Ovary (tissue), 9 donors: ENCODE data around the gene PIP5K1B. TPM values are rescaled to one million over a fixed set of nuclear protein-coding genes. Genes with fewer than 3 reads are reported as not detected.
"Not testable (repeated sequence)": the region's sequence is repeated elsewhere in the genome, so short reads cannot be mapped to it uniquely, and the experiment has no call there.

Source experiments
- DNase-seq, 5 donors: peaks; one replicate each; pipeline ENCODE4 v3.0.0-alpha.2; 2019 to 2020
- H3K27ac ChIP-seq, 2 donors: fragments of 200-600 bp; one replicate each; pipeline versions ENCODE4 v1.5.1 to v1.8.0; 2019 to 2022
- H3K27me3 ChIP-seq: fragments of 200-600 bp; one replicate; pipeline ENCODE4 v1.8.0; 2022
- H3K36me3 ChIP-seq: fragments of 200-600 bp; sonication (generic); one replicate; pipeline ENCODE4 v1.5.1; 2019
- H3K4me1 ChIP-seq: one replicate; pipeline ENCODE4 v1.8.1; 2013; ENCODE audit warnings: mild to moderate bottlenecking, moderate library complexity; ENCODE audit not compliant: insufficient read depth
- H3K4me3 ChIP-seq: fragments of 200-600 bp; sonication (generic); one replicate; pipeline ENCODE4 v1.5.1; 2017
- H3K9me3 ChIP-seq, 2 donors: fragments of 200-600 bp in 1 of 2; sonication (generic) in 1 of 2; one replicate each; pipeline versions ENCODE4 v1.5.1 to v1.8.1; 2013 to 2019; ENCODE audit warnings: mild to moderate bottlenecking in 1 of 2, moderate library complexity in 1 of 2
- EP300 ChIP-seq: sonication (generic); formaldehyde crosslinking; IDR thresholded peaks from one replicate; pipeline ENCODE4 v1.6.1; 2017; ENCODE audit warnings: antibody characterized with exemption
- POLR2A ChIP-seq: fragments of 450-650 bp; IDR thresholded peaks from one replicate; pipeline ENCODE4 v1.6.1; 2017; ENCODE audit warnings: antibody characterized with exemption, mild to moderate bottlenecking, moderate library complexity
- WGBS, 3 donors: extraction: QIAGEN DNeasy Blood & Tissue Kit in 1 of 3; methylation state at CpG; one replicate each; pipeline versions ENCODE4 v1.1.5 to v1.1.7; 2013 to 2017; 5-methylcytosine and 5-hydroxymethylcytosine counted together
- intact Hi-C, 4 donors: fragments of 100-400 bp; cut with DNase I; formaldehyde crosslinking; loops; one replicate each; pipeline versions ENCODE4 v1.11.0 to v1.15.1; 2022 to 2023
- polyA plus RNA-seq, 2 donors: library from polyadenylated mRNA; stranded (reverse); fragments of 200-250 nt in 1 of 2; fragments of 350-450 nt in 1 of 2; fragmentation: Illumina TruSeq in 1 of 2; extraction: RNeasy Lipid Tissue Mini Kit (QIAGEN cat#74804) in 1 of 2; gene quantifications; one replicate each; pipeline ENCODE4 v1.2.3, GENCODE V29; 2013 to 2014
- total RNA-seq, 7 donors: library from RNA; depleted of rRNA in 2 of 7; stranded (reverse); fragments of >200 nt in 2 of 7; fragmentation: NEBNext Ultra II Directional in 3 of 7; extraction: Animal tissue kit (Norgen Biotek cat#: 25700) in 3 of 7; gene quantifications; one replicate each; pipeline versions ENCODE4 v1.1.0 to v1.2.4, GENCODE V29; 2016 to 2023
- TF ChIP-seq, protein P1 (sequence below), 3 donors: fragments of 450-650 bp in 2 of 3; fragments of 200-600 bp in 1 of 3; IDR thresholded peaks; one replicate each; pipeline versions ENCODE4 v1.5.1 to v1.8.0; 2016 to 2022; ENCODE audit warnings: antibody characterized with exemption in 3 of 3, mild to moderate bottlenecking in 1 of 3
- donor health status: DM: no; HTN: no; CAD: no; lungs with moderate emphysema.
- donor health status: DM: no; HTN: no; CAD: no.
- donor health status: Bipolar disorder and iron deficiency.
- donor health status: DM: yes; HTN: yes; CAD: no.
- donor health status: DM: no; HTN: no; CAD: no.
- donor health status: DM: yes; HTN: yes; CAD: no.

Gene PIP5K1B
- total and polyA plus RNA-seq, 9 donors = 0.36 to 3.4 (median 1.0) TPM

DNA sequence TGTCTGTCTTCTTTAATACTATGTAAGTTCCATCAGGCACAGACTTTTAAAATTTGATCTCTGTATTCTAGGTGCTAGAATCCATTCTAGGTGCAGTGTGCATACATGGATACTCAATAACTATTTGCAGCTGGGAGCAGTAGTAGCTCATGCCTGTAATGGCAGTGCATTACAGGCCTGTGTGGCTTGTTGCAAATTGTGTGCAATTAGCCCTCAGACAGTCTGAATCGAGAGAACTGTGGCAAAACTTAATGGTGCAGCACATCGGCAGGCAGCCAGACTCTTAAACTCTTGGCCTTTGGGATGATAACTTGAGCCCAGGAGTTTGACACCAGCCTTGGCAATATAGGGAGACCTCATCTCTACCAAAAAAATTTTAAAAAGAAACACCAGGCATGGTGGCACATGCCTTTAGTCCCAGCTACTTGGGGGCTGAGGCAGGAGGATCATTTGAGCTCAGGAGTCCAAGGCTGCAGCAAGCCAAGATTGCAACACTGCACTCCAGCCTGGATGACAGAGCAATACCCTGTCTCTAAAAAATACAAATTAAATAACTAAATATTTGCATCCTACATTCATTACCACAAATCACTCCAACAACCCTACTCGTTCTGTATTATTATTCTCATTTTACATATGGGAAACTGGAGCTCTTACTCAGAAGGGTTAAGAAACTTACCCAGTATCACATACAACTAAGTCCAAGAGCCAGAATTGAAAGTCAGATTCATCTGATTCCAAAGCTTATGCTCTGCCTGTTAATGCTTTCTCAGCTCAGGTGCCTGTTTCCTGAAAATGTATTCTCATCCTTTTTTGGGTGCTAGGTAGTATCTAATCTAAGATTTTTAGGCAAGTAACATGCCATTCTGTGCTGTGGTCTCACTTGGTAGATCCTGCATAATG is 278.7 kb downstream of the PIP5K1B start:
- no peak for DNase-seq
- Histone ChIP-seq H3K27ac (no peak overlapping the region), H3K36me3 (no peaks in the 10 kb centered on the region), H3K4me3 (no peak overlapping the region), H3K27me3 (no peaks in the 10 kb centered on the region), H3K9me3 (no peaks in the 10 kb centered on the region), H3K4me1 (no peaks in the 10 kb centered on the region)
- no peak for TF ChIP-seq EP300
- TF ChIP-seq POLR2A = no peak
- TF ChIP-seq, protein P1, sequence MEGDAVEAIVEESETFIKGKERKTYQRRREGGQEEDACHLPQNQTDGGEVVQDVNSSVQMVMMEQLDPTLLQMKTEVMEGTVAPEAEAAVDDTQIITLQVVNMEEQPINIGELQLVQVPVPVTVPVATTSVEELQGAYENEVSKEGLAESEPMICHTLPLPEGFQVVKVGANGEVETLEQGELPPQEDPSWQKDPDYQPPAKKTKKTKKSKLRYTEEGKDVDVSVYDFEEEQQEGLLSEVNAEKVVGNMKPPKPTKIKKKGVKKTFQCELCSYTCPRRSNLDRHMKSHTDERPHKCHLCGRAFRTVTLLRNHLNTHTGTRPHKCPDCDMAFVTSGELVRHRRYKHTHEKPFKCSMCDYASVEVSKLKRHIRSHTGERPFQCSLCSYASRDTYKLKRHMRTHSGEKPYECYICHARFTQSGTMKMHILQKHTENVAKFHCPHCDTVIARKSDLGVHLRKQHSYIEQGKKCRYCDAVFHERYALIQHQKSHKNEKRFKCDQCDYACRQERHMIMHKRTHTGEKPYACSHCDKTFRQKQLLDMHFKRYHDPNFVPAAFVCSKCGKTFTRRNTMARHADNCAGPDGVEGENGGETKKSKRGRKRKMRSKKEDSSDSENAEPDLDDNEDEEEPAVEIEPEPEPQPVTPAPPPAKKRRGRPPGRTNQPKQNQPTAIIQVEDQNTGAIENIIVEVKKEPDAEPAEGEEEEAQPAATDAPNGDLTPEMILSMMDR (IDR thresholded peaks at IDR 0.05) = no peak
- WGBS, 3 donors = 61 to 67% (median 63%) methylated on average over 3 of the region's 3 CpGs
- intact Hi-C loops = no loop called here

DNA sequence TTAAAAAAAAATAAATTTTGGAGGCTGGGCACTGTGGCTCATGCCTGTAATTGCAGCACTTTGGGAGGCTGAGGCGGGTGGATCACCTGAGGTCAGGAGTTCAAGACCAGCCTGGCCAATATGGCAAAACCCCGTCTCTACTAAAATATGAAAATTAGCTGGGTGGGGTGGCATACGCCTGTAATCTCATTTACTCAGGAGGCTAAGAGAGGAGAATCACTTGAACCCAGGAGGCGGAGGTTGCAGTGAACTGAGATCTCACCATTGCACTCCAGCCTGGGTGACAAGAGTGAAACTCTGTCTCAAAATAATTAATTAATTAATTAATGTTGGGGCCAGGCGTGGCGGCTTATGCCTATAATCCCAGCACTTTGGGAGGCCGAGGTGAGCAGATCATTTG is 281.9 kb downstream of the PIP5K1B start:
- 93 to 94% (median 94%) methylated on average over 7 of the region's 7 CpGs for WGBS, 3 donors
- H3K27me3 ChIP-seq, DNase-seq: not testable (repeated sequence)

DNA sequence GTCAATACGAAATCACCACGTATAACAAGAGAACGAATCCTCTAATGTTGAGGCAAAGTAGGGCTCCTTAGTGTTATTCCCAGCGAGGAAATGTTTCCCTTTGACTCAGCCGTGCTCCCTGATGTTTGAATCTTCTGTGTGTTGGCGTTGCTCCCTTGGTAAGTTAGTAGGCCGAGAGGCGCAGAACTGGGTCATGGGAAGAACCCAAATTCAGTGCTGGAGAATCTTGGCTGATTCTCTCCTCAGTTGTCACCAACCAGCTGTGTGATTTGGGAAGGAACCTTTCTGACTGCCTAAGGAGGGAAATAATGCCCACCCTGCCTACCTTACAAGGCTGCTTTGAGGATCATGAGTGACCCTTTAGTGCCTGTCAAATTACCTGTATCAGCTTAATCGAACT is 286.4 kb downstream of the PIP5K1B start:
- H3K36me3 ChIP-seq = no peaks in the 10 kb centered on the region
- H3K4me3 ChIP-seq = no peak overlapping the region
- H3K27me3 ChIP-seq = no peaks in the 10 kb centered on the region
- no peak overlapping the region for H3K27ac ChIP-seq
- no peaks in the 10 kb centered on the region for H3K4me1 ChIP-seq
- WGBS, 3 donors = 76 to 81% (median 76%) methylated on average over 9 of the region's 9 CpGs
- no peaks in the 10 kb centered on the region for H3K9me3 ChIP-seq
- TF ChIP-seq, protein P1 (IDR thresholded peaks at IDR 0.05) = no peak
- no peak for TF ChIP-seq POLR2A
- no peak for TF ChIP-seq EP300
- intact Hi-C loops = loop anchor here in 1 of 4 donors (10.0 kb wide), 1 partner anchor 407 kb away; no protein-coding TSS in a partner anchor
- no peak for DNase-seq

More for the DNA sequence above, 281.9 kb downstream of the PIP5K1B start:
- H3K9me3 ChIP-seq, H3K36me3 ChIP-seq, H3K4me3 ChIP-seq, H3K27ac ChIP-seq, intact Hi-C loops, H3K4me1 ChIP-seq: not testable (repeated sequence)

DNA sequence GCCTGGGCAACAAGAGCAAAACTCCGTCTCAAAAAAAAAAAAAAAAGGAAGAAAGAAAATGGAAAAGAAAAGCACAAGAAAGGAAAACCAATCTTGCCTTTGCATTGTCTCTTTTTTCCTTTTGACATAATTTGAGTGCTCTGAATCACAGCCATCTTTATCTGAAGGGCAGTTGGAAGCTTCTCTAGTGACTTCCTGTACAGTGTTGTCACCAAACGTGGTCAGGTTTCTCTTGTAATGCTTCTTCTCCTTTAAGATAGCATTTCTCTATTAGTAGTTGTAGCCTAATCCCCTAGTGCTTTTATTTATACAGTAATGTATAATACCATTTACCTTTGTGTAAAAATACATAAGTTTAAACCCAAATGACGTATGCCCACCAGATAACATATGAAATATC is 290.7 kb downstream of the PIP5K1B start:
- no peaks in the 10 kb centered on the region for H3K27me3 ChIP-seq
- H3K9me3 ChIP-seq = no peaks in the 10 kb centered on the region
- no peak overlapping the region for H3K4me3 ChIP-seq
- intact Hi-C loops = loop anchor here in 1 of 4 donors (10.0 kb wide), 1 partner anchor 411 kb away; no protein-coding TSS in a partner anchor
- WGBS, 3 donors = 64 to 78% (median 76%) methylated on average over 3 of the region's 3 CpGs
- no peak overlapping the region for H3K27ac ChIP-seq
- no peak for TF ChIP-seq EP300
- TF ChIP-seq, protein P1 (IDR thresholded peaks at IDR 0.05) = no peak
- TF ChIP-seq POLR2A = no peak
- no peaks in the 10 kb centered on the region for H3K36me3 ChIP-seq
- DNase-seq = no peak
- no peaks in the 10 kb centered on the region for H3K4me1 ChIP-seq

DNA sequence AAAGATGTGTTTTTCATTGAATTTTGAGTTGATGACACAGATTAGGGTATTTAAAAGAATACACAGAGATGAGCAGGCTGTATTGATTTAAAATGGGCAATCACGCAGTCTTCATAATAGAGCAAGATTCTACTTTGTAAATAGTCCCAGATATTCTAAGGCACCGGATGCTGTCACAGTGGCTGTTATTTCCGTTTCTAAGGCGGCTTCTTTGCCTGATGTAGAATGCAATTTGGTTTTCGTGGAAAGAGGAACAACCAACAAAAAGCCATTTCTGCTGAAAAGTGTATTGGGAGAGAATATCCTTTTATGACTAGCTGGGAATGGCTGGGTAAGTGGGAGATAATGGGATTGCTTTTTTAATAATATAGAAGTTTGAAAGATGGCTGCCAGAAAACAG is 291.4 kb downstream of the PIP5K1B start:
- Histone ChIP-seq H3K4me3 (no peak overlapping the region), H3K36me3 (no peaks in the 10 kb centered on the region), H3K4me1 (no peaks in the 10 kb centered on the region), H3K9me3 (no peaks in the 10 kb centered on the region), H3K27me3 (no peaks in the 10 kb centered on the region), H3K27ac (no peak overlapping the region)
- intact Hi-C loops = loop anchor here in 1 of 4 donors (10.0 kb wide), 1 partner anchor 412 kb away; no protein-coding TSS in a partner anchor
- no peak for TF ChIP-seq POLR2A
- TF ChIP-seq EP300 = no peak
- TF ChIP-seq, protein P1 (IDR thresholded peaks at IDR 0.05) = no peak
- 89 to 95% (median 92%) methylated on average over 5 of the region's 5 CpGs for WGBS, 3 donors
- DNase-seq = no peak
